ENCODE results near the gene DOCK7.

Gene DOCK7

DNA sequence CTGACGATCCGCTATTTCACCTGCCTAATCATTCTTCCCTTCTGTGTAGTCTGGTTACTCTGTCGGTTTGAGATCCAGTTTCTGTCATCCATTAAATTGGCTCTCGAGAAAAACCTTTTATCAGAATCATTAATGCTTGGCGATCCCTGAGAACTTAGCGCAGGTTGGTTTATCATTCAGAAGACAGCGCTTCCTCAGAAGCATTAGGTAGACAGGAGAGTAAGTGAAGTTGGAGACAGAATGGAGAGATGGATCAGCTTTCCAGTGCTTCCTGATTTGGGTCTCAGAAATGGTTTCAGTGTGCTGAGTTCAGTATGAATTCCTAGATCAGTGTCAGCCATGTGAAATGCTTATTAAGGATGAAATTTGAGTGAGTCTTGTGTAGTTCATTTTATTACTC lies 250.0 kb downstream of the DOCK7 start:
- DNase-seq: peak; percentile 45

DNA sequence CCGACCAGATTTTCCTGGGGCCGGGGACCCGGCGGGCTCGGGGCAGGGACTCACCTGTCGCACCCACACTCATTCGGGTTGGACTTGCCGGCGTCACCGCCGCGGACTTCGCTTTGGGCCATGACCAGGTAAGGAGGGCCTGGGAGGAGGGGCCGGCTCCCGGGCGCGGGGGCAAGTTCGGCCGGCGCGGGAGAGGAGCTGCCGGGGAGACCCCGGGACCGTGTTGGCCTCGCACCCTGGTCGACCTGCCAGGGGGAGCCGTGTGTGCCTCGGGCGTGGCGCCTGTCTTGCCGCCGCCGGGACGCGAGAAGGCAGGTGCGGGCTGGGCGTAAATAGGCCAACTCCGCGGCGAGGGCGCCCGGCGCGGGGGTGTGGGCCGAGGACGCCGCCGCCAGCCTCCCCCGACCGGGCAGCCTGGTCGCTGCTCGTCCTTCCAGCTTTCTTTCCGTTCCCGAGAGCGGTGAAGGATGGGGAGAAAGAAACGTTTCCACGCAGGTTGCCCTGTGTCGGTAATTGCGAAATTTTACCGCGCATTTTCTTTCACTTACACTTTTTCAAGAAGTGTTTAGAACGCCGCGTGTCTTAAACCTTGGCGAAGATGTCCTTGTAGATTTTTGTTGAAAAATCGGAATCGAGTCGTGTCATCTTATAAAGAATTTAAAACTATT lies 250.8 kb downstream of the DOCK7 start:
- no peak for DNase-seq

DNA sequence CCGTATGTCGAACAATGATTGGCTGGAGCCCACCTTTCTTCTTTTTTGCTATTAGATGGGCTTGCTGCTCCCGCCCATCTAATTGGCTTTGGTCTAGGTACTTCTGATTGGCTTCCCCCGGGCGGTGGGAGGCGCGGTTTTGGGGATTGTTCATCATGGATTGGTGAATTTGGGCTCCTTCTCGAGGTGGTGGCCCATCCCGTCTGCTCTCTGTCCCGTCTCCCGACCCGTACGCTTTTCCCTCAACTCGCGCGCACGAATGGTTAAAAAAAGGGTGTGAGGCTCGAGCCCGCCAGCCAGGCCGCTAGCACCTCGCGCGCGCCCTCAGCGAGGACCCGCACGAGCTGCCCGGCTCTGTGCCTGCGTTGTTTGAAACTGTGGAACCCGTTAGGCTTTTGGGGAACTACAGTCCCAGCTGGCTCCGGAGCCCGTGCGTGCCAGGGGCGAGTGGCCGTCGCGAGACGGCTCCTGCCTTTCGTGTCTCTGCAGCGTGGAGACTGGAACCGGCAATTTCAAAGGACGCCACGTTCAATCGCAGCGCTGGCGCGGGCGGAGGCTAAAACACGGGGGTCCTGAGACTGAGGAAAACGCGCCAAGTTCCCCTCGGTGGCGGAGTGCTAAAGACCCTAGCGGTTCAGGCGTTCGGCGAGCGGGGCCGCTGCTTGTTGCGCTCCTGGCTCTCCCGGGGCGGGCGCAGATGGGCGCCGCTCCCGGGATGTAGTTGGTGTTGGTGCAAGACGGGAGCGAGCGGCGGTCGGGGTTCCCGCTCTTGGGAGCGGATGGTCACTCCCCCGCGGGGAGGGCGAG lies 251.5 kb downstream of the DOCK7 start, which contains the start of gene USP1:
Gene USP1, plus strand, starts transcription at position 584 of the 807 bp plus-strand sequence. CDS start 2,819 bp downstream, outside the sequence.
- peak; percentile 99 for DNase-seq

DNA sequence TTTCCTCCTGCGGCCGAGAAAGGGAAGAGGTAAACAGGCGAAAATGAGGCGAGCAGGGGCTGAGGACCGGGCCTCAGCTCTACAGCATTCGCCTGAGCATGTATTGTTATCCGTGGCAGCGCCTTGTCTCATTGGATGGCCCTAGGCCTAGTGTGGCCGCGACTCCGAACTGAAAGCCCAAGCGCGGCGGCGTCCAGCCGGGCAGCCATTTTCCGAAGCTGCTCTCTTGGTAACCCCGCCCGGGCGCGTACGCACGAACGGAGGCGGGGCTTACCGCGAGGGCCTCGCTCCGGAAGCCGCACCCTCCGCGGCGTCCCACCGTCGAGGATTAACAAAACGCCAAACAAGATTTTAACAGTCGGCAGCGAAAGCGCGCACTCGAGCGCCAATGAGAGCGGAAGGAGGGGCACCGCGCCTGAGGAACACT lies 252.1 kb downstream of the DOCK7 start:
- no peak for DNase-seq

DNA sequence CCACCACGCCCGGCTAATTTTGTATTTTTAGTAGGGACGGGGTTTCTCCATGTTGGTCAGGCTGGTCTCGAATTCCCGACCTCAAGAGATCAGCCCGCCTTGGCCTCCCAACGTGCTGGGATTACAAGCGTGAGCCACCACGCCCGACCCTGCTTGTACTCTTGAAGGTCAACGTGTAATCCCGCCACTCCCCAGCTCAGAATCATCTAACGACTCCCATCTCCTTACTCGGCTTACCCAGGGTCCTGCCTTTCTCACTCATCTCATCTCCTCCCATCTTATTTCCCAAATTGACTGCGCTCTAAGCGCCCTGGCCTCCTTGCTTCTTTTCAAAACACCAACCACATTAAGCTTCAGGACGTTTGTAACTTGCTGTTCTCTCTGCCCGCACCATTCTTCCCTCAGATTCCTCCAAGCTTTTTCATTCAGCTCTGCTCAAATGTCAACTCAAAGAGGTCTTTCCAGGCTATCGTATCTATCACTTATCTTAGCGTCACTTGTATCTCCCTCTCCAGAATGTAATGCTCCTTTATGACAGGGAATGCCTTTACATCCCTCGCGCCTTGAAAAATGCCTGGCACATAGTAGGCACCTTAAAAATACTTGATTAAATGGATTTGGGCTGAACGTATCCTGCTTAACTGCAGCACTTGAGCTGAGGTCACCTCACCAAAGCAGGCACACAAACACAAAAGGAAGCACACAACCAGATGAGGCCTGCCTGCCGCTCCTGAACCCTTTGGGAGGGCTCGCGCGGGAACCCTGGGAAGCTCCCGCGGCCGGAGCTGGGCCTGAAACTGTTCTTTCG lies 252.8 kb downstream of the DOCK7 start:
- DNase-seq: no peak

DNA sequence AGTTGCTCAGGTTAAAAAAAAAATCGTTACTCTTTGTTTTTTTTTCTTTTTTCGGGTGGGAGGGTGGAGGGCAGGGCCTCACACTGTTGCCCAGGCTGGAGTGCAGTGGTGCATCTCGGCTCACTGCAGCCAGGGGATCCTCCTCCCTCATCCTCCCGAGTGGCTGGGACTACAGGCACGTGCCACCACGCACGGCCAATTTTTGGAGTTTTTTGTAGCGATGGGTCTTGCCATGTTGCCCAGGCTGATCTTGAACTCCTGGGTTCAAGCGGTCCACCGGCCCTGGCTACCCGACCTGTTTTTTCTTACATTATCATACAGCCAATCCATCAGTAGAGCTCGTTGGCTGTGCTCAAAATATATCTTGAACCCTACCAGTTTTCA lies 253.6 kb downstream of the DOCK7 start:
- DNase-seq: no peak

DNA sequence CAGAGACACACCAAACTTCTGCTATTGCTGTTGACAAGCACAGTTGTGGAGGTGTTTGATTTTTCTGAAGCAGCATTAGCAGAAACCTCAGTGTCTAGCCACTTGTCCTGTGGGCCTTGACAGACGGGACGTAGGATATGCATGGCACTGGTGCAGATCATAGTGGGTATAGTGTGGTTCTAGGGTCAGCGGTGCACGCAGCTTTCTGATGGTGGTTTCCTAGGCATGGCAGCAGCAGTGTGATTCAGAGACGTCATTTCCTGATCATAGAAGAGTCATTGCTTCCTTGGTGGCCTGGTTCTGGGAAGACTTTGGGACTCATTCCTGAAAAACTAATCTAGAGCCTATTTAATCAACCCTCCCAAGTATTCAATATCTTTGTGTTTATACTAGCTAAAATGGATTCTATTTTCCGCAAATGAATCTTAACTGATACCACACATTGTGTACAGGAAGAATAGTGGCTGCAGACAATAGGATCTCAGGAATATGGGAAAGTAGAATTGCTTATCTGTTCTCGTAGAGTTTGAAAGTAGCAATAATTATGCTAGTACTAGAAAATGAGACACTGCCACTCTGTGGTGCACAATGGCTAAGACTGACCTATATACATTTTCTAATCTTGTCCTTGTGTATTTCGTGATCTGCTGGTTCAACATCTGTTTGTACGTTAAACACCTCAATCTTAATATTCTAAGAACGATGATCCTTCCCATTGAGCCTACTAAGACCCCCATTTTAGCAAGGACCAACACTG lies 254.1 kb downstream of the DOCK7 start:
- no peak for DNase-seq

DNA sequence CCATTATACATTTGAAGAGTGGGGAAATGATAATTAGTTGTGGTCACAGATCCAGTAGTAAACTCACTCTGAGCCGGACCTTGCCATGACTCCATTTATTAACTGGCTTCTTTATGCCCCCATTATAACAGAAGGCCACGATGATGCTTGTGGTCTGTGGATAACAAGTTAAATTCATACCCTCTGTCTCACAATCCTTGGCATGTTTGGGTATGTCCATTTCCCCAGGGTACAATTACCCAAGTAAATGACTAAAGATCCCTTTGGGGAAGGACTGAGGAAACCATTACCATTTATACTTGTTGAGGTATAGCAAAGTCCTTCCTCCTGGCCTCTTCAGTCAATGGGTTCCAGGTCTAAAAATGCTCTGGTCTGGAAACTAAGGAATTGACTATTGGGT lies 258.6 kb downstream of the DOCK7 start:
- no peak for DNase-seq

DNA sequence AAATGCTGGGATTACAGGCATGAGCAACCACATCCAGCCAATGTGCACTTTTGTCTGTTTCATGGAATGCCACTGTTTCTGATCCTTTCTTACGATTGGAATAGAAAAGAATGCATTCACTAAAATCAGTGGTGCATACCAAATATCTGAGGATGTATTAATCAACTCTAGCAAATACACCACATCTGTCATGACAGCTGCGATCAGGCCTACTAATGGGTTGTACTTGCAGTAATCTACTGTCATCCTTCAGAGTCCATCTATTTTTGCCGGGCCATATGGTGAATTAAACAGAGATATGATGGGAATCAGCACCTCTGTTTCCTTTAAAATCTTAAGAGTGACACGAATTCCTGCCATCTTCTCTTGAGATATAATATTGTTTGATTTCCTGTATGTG lies 259.8 kb downstream of the DOCK7 start:
- DNase-seq: peak; percentile 83

DNA sequence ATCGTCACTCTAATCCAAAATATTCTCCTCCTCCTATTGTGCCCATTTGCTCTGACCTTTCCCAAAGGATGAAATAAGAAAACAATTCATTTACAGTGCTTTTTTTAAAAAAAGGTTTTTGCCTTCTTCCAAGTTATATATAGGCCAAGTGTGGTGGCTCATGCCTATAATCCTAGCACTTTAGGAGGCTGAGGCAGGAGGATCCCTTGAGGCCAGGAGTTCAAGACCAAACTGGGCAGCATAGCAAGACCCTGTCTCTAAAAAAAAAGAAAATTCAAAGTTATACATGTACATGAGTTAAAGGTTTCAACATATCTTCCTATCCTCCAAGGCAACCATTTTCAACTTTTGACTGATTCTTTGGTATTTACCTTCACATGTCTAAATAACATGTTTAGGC lies 261.4 kb downstream of the DOCK7 start:
- no peak for DNase-seq

DNA sequence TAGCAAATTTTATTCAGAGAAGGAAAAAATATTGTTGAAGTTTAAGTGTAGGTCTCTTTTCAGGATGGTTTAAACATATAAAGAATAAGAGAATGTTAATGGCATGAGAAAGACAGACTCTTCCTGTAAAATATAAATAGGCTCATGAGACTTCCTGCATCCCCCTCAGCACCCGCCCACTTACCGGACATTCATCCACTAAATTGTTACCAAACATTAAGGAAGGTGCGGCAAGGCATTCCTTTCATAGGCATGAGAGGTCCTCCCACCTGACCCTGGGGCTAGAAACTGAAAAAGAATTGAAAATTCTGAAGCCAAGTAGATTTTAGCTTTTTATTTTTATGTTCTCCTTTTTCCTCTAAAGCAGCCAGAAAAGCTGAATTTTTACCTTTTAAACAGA lies 261.9 kb downstream of the DOCK7 start:
- no peak for DNase-seq

DNA sequence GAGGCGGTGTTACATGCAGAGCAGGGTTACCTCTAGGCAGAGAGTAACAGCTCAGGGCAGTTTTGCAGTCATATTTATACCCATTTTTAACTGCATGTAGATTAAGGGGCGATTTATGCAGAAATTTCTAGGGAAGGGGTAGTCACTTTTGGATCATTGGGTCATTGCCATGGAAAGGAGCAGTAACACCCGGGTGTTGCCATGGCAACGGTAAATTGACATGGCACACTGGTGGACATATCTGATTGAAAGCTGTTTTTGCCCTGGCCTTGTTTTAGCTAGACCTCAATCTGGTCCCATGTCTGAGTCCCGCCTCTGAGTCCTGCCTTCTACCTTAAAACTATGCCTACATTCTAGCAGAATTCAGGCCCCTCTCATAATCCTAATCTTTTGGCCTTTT lies 263.1 kb downstream of the DOCK7 start:
- DNase-seq: no peak

DNA sequence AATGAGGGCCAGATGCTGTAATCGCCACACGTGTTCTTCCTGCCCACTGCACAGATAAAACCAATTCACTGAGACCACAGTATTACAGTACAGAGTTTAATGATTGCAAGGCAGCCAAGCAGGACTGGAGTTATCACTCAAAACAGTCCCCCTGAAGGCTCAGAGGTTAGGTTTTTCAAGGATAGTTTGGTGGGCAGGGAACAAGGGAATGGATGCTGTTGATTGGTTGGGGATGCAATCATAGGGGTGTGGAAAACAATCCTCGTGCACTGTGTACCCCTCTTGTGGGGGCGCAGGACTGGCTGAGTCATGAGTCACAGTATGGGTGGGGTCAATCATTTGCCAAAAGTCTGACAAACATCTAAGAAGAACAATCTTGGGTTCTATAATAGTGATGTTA lies 263.8 kb downstream of the DOCK7 start:
- DNase-seq: no peak

DNA sequence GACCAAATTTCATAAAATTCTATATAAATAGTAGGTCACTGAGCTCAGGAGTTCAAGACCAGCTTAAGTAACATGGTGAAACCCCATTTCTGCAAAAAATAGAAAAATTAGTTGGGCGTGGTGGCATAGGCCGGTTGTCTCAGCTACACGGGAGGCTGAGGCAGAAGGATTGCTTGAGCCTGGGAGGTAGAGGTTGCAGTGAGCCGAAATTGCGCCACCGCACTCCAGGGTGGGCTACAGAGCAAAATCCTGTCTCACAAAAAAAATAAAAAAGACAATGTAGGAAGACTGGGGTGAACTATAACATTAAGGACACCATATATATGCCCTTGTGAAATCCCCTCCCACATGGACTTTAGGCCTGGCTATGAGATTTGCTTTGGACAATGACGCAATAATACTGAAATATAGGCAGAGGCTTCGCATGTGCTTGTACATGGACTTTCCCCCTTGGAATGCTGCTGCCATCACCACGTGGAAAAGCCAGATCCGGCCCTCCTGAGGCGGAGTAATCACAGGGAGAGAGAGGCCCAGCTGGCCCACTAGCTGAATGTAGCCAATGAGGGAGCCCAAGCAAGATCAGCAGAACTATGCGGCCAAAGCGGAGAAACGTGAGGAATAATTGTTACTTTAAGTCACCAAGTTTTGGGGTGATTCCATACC lies 264.5 kb downstream of the DOCK7 start:
- no peak for DNase-seq

DNA sequence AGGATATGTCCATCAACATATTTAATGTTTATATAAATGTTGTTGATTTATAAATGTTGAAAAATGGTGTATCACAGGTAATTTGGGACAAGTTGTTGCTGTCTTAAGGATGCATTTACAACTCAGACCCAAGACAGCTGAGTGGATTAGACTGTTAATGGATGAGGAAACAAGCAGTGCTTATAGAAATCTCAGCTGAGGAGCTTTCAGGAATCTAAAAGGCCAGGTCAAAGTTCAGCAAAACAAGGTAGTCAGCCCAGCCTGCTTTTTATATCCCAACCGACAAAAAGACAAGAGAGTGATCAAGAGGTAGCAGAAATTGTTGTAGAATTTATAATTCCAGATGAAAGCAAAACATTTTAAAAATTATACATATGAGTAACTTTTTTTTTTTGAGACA lies 268.0 kb downstream of the DOCK7 start:
- DNase-seq: no peak

DNA sequence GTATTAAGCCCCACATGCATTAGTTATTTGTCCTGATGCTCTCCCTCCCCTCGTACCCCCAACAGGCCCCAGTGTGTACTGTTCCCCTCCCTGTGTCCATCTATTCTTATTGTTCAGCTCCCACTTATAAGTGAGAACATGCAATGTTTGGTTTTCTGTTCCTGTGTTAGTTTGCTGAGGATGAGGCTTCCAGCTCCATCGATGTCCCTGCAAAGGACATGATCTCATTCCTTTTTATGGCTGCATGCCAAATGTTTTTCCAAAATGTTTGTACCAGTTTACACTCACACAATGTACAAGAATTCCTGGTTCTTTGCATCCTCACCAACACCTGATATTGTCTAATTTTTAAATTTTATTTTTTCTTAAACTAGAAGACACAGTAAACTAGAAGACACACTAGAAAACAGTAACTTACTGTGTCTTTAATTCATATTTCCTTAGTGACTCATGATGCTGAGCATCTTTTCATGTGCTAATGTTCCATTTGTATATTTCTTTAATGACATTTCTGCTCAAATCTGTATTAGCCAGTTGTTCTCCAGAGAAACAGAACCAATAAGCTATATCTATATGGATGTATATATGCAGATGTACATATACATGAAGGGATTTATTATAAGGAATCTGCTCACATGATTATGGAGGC lies 270.7 kb downstream of the DOCK7 start:
- no peak for DNase-seq

DNA sequence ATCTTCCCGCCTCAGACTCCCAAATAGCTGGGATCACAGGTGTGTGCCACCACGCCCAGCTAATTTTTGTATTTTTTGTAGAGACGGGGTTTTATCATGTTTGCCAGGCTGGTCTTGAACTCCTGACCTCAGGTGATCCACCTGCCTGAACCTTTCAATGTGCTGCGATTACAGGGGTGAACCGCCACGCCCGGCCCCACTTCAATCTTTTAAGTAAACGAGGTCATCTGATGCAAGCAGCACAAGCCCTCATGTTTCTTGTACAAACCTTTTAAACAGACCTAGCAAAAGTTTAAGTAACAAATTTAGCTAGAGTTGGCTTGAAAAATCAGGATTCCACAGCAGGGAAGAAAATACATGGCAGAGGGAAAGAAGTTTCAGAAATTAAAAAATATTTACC lies 272.5 kb downstream of the DOCK7 start:
- DNase-seq: no peak

DNA sequence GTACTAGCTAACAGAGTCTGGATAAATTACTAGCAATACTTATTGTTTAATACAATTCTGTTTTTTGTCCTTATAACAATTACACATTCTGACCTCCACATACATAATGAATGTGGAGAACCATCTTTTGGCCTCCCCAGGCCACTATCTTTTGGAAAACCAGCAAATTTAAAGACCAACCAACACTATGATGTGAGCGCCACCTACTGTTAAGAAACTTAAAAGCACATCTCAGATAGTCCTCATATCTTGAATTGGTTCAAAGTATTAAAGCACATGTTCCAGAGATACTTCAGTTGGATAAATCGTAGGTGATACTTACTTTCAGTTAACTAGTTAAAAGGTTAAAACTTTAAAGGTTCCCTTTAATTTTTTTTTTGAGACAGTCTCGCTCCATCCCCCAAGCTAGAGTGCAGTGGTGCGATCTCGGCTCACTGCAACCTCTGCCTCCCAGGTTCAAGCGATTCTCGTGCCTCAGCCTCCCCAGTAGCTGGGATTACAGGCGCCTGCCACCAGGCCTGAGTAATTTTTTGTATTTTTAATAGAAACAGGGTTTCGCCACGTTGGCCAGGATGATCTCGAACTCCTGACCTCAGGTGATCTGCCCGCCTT lies 280.7 kb downstream of the DOCK7 start:
- peak; percentile 91 for DNase-seq

DNA sequence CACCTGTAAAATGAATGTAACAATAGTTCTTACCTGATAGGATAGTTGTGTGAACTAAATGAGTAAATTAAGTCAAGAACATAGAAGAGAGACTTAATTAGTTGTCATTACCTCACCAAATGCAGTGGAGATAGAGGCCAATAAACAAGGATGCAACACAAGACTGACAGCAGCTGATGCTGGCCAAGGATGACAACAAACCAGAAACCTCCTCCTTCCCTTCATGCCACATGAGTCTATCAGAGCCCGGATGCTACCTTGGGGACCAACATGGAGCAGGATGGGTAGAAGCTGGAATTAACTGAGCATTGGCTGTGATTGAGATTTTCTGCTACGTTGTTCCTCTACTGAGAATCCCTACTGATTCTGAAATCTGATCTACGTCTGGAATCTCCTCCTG lies 281.6 kb downstream of the DOCK7 start:
- no peak for DNase-seq

DNA sequence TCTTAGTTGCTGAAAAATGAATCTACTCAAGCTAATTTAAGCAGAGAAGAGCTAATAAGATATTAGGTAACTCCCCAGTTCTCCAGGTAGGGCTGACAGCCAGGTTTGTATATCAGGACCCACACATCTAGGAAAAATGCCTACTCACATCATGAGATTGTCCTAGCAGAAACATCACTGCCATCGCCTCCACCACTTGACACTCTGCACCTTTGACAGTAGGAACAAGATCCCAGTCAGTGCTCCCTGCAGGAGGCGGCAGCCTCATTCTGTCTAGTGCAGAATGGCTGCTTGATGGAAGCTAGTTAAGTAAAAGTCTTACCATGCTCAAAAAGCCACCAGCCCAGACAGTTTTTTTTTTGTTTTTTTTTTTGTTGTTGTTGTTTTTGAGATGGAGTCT lies 282.9 kb downstream of the DOCK7 start:
- no peak for DNase-seq
